NCI-H2081 (cell line): ENCODE measurements around the gene PLCL2.
A peak's percentile ranks its signal among the peaks of the same experiment; 100 is the strongest.
"Not testable (repeated sequence)": the region's sequence is repeated elsewhere in the genome, so short reads cannot be mapped to it uniquely, and the experiment has no call there.

Source experiments
- DNase-seq, 2 experiments: peaks; one replicate each; lab custom pipeline; 2025; lab: John Stamatoyannopoulos, UW

PLCL2 gene

GRCh38 chr3:16917256-16917935 lies 32.6 kb downstream of the PLCL2 start:
- no peak for DNase-seq

DNA sequence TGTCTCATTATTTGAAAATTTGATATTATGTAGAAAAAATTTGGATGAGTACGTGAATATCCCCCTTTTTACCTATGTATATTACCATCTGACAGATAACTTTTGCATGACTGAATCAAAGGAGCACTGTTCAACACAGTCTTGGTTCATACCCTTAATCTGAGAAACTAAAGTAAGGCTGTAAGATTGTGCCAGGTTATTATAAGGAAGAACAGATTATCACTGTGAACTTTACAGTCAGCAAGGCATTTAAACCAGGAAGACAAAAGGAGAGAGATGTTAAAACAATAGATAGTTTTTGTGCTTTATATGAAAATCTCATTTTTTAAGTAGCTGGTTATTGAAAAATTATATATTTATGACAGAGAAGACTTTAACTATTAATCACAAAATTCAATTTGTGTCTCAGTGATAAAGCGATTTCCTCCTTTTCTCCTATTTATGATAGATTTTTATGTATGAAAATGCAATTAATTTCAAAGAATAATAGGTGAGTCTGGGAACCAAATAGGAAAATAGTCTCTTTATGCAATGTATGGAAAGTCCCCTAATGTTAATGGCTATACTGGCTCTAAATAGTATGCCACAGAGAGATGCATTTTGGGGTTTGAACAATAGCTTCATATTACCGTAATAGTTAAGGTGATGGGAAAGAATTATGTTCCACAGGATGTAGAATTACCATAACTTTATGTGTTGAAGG lies 33.4 kb downstream of the PLCL2 start:
- DNase-seq, result no peak

- DNase-seq, result no peak
These were observed 33.9 kb downstream of the PLCL2 start for GRCh38 chr3:16918683-16919025.

GRCh38 chr3:16923112-16923511 lies 38.4 kb downstream of the PLCL2 start:
- no peak for DNase-seq

- DNase-seq, result no peak
These were observed 42.7 kb downstream of the PLCL2 start for GRCh38 chr3:16927485-16927884.

GRCh38 chr3:16928386-16929132 lies 43.8 kb downstream of the PLCL2 start:
- DNase-seq, result no peak

DNA sequence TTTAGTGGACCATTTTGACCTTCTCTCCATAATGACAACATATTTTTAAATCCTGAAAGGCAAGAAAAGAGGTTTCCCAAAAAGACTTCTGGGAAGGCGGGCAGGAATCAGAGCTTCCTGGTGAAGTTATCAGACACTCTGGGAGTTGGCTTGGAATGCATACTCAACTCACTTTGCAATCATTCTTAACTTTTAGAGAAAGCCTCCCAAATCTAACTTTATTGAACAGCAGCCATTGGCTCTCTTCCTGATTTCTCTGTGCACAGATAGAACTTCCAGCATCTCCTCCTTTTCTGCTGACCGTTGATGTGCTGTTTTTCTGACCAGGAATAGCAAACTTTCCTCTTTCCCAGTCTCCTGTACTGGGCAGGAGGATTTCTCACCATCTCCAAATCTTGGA lies 44.6 kb downstream of the PLCL2 start:
- no peak for DNase-seq

GRCh38 chr3:16932877-16933276 lies 48.1 kb downstream of the PLCL2 start:
- no peak for DNase-seq

- no peak for DNase-seq
These were observed 51.0 kb downstream of the PLCL2 start for GRCh38 chr3:16935781-16936180.

DNA sequence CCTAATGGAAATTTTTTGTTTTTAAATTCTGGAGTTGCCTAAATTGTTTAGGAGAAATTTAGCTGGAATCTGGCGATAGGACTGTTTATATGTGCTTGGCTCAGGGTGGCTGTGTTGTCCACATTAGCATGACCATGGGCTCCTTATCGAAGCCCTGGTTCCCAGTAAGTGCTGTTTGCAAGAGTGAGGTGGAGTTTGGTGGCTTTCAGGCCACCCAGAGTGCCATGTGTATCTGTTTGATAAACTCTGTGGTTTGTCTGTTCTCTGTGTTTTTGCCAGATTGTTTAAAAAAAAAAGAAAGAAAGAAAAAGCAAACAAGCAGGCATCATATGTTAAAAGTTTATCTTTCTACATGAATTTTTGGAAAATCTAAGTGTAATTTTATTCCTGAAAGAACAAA lies 51.5 kb downstream of the PLCL2 start:
- DNase-seq, result no peak

DNA sequence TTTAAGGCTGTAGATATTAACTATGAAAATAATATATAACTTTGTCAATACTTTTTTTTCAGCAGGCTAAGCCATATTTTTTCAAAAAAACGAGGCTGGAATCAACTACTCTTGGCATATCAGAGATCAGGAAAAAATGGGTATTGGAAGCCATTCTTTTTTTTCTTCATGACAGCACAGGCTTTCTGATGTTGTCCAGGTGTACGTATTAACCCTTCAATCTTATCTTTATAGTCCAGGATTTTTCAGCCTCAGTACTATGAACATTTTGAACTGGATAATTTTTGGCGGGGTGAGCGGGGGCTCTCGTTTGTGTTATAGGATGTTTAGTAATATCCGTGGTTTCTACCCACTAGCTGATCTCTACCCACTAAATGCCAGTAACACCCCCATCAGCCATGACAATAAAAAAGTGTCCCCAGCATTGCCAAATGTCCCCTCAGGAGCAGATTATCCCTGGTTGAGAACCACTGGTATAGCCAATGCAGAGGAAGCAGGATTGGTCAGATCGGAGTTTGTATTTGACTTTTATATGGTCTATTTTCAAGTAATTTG lies 52.0 kb downstream of the PLCL2 start:
- no peak for DNase-seq

GRCh38 chr3:16937326-16937845 lies 52.6 kb downstream of the PLCL2 start:
- peak in 1 of 2 experiments; percentile 34 for DNase-seq

DNA sequence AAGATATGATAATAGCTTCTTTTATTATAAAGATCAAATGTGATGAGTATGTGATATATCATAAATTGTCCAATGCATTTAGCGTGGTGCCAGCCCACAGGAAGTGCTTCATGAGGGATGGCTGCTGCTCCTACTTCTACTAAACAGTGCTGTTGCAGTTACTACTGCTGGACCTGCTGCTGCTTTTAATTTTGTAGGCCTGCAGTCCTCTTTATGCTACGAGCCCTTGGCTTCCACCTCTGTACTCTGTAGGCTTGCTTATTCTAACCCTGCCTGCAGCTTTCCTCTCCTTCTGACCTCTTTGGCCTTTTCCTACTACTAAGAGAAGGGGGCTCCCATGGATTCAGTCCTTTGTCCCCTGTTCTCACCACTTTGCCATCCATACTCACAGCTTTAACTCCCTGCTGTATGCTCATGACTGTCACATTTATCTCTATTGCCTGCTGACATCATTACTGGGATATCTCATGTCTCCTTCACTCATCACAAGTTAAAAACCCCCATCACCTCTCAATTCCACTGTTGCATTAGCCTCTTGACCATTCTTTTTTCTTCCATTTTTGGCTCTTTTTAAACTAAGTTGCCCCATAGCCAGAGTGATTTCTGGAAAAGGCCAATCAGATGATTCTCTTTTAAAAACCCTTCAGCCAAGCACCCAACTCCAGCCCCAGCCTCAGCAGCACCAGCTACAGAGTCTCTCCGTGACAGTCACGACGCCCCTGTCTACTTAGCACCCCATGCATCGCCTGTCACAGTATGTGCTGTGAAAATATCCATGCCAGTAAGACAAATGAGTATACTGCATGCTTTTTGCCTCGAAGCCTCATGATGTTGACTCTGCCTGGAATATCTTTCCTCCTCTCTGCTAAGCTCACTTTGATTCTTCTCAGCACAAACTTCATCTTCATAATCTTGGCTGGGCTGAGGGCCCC lies 56.3 kb downstream of the PLCL2 start:
- no peak for DNase-seq

GRCh38 chr3:16942955-16943354 lies 58.2 kb downstream of the PLCL2 start:
- no peak for DNase-seq

DNA sequence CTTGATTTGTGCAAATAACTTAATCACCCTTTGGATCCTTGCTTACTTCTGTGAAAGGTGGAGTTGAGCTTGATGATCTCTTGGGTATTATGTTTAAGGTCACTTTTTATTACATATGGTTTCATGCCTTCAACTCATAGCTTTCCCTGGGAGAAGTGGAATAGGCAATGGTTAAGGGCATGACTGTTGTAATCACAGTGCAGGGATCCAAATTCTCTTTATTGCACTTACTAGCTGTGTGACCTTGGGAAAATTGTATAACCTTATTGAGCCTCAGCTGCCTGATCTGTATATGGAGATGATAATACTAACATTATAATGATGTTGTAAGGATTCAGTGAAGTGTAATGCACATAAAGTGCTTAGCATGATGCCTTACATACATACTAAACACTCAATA lies 59.1 kb downstream of the PLCL2 start:
- no peak for DNase-seq

DNA sequence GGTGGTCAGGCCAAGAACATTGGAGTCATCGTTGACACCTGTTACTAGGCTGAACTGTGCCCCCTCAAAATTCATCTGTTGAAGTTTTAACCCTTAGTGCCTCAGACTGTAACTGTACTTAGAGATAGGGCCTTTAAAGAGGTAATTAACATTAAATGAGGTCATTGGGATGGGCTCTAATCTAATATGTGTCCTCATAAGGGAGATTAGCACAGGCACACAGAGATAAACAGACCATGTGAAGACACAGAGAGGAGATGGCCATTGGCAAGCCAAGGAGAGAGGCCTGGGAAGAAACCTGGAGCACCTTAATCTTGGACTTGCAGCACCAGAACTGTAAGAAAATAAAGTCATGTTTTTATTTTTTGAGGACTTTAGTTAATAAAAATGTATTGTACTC lies 59.6 kb downstream of the PLCL2 start:
- no peak for DNase-seq

GRCh38 chr3:16945330-16945729 lies 60.6 kb downstream of the PLCL2 start:
- DNase-seq, result no peak

GRCh38 chr3:16950282-16950681 lies 65.5 kb downstream of the PLCL2 start:
- no peak for DNase-seq

DNA sequence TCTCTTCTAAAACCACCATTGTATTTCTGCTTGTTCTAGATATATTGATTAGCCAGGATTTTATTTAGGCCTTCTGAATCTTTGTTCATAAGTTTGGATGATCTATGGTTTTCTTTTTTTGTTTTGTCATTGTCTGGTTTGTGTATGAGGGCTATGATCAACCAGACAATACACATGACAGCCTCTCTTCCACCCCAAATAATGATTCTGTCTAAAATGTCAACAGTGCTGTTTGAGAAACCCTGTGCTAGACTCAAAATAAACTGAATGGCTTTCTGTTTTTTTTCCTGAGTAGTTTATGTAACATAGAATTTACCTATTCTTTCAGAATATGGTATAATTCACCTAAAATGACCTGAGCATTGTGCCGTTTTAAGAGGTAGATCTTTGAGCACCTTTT lies 66.1 kb downstream of the PLCL2 start:
- peak in 1 of 2 experiments; percentile 46 for DNase-seq

- not testable (repeated sequence) for DNase-seq
These were observed 73.1 kb downstream of the PLCL2 start for GRCh38 chr3:16957852-16958251.

- DNase-seq, result no peak
These were observed 75.4 kb downstream of the PLCL2 start for GRCh38 chr3:16960125-16960524.
